DMS114 treated with DMSO at 0.1 percent for 48 hours (cell line): ENCODE measurements around the gene LILRA5.
"Not testable (repeated sequence)": the region's sequence is repeated elsewhere in the genome, so short reads cannot be mapped to it uniquely, and the experiment has no call there.

Experiments
- DNase-seq: peaks from one replicate; lab custom pipeline; 2025; ENCODE audit not compliant: unreplicated experiment; lab: John Stamatoyannopoulos, UW

The LILRA5 gene

DNA sequence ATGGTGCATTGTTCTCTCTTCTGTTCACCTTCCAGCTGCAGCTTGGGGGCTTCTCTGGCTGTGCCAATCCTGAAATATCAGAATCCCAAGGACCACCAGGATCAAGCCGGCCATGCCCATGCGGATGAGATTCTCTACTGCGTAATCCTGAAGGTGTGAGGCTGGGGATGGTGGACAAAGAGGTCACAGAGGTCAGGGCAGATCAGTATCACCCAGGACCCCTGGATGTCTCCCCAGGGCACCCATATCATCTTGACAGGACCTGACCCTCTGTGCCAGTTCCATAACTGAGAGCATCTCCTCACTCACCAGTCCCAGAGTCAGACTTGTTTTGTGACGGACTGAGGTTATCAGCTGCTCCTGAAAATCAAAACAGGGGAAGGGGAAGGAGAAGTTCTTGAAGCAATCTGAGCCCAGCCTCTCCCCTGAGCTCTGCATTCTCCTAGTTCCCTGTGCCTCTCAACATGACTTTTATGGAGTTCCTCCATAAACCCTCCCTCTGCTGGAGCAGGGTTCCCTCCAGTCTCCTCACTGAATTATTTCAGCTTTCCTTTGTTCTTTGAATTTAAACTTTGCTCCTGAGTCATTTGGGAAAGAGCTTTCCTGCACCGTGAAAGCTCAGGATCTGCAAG is 5.5 kb downstream of the LILRA5 start:
- DNase-seq = no peak

DNA sequence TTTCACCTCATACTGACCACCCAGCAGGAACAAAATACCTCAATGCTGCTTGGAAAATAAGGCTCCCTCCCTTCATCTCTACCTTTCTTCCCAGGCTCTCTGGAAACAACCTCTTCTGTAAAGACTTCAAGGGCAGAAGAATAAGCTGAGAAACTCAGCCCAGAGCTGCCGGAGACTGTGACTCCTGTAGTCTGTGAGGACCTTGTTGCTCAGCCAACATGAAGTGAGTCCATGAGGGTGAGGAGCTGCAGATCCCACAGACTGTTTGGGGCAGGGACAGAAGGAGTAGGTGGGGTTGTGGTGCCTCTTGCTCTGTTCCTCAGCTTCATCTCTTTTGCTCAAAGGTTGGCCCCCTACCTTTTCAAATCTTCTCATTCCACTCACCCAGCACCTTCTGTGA is 7.8 kb downstream of the LILRA5 start:
- no peak for DNase-seq

DNA sequence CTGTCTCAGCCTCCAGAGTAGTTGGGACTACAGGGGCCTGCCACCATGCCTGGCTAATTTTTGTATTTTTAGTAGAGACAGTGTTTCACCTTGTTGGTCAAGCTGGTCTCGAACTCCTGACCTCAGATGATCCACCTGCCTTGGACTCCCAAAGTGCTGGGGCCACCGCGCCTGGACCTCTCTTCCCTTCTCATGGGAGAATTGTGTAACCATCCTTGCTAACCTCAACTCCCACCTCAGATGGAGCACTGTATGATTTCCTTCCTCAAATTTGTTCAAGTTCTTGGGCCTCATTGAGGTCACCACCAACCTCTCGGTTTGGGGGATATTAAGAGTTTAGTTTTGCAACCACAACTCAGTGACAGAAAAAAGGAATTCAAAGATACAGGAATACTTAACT is 10.7 kb downstream of the LILRA5 start:
- DNase-seq = no peak

DNA sequence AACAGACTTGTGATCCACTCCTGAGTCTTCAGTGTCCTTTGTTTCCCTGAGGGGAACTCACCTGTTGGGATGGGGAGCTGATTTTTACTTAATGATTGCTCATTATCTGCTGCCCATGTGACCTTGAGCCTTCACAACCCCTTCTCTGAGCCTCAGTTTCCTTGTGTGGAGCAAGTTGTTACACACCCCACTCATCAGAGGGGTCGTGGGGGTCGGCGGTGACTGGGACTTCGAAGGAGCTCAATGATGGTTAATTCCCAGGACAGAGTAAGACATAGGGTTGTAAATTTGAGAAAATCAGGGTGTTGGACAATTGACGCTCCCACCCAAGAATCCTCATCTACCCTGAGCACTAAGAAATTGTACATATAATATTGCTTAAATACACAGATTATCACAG is 13.5 kb downstream of the LILRA5 start:
- no peak for DNase-seq

DNA sequence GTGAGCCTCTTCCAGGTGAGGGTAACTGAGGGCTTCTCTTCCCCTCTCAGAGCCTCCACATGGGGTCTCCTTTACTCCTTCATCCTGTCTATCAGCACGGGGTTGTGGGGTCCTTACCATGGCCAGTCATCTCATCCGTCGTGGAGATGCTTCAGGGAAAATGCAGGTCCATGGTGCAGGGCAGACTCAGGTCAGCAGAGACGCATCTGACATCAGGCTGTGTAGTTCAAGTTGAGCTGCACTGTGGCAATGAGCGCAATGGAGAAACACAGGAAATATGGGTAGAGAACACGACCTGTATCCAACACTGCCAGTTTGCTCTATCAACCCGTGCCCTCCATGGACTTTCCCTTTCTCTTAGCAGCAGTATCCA is 13.9 kb downstream of the LILRA5 start:
- DNase-seq = no peak

DNA sequence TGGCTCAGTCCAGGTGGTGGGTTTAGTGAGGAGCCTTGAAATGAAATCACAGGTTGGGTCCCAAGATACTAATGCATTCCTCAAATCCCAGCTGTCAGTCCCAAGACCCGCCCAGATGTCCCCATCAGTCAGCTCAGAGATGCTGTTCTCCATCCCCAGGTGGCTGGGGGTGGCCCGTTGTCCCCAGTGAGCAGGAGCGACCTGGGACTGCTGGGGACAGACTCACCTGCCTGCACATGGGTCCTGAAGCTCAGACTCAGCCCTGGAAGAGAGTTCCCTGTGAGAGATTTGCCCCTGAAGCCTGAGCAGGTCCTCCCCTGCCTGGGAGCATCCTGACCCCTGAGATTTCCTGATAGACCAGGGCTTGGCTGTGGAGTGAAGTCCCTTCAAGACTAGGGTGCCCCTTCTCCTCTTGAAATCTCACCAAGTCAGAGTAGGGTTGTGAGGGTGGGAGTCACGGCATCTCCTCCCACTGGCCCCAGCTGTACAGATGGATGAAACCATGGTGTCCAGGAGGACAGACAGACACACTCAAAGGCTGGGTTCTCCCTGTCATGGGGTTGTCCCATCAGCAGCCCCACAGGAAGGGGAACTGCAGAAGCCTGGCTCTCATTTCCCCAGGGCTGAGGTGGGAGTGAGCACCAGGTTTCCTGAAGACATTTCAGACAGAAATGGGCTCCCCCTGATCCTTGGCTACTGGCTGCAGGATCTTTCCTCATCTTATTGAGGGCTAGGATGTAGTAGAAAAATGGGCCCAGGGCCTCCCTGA is 14.4 kb downstream of the LILRA5 start:
- no peak for DNase-seq

DNA sequence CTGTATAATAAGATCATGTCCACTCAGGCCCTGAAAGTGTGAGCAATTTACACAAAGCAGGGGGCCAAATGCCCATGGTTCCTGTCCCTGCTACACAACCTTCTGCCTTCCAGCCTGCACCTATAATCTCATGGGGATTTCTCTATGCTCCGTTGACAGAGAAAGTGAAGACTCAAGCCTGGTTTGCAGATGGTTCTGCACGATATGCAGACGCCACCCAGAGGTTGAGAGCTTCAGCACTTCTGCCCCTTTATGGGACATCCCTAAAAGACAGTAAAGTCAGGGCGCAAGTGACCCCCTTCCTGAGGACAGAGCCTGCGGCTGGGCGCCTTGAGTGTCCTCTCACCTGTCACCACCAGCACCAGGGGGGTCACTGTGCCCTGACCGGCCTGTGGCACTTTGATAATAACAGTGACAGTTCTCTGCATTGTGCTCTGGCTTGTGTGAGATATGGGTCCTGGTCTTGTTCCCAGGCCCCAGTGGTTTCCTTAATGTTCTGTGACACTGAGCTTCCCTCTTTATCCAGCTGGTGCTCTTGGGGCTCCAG is 15.1 kb downstream of the LILRA5 start:
- DNase-seq = no peak

DNA sequence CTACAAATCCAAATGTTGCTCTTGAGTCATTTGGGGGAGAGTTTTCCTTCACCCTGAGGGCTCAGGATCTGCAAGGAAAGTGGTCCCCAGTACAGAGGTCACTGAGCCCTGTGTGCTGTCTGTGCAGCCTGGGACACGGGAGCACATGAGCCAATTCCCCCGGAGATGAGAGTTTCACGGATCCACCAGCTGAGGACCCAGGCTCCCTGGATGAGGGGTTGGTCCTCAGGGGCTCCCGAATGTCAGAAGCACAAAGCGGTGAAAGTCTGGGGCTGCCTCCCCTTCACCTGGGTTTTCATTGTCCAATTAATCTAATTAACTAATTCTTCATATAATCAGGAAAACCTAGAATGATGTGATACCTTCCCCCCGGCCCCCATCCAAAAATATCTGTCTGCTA is 18.4 kb downstream of the LILRA5 start:
- DNase-seq = no peak

DNA sequence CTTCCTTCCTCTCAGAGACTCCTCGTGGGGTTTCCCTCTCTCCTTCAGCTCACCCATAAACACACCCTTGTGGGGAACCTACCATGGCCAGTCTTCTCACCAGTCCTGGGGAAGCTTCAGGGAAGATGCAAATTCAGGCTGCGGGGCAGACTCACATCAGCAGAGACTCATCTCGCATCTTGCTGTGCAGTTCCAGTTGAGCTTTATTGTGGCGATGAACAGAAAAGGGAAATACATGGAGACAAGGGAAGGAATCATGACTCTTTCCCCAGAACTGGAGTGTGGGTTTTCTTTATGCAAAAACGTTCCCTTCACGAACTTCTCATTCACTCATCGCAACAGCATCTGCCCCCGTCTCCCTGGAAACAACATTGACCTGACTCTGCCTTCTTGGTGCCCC is 23.8 kb downstream of the LILRA5 start:
- DNase-seq = not testable (repeated sequence)

DNA sequence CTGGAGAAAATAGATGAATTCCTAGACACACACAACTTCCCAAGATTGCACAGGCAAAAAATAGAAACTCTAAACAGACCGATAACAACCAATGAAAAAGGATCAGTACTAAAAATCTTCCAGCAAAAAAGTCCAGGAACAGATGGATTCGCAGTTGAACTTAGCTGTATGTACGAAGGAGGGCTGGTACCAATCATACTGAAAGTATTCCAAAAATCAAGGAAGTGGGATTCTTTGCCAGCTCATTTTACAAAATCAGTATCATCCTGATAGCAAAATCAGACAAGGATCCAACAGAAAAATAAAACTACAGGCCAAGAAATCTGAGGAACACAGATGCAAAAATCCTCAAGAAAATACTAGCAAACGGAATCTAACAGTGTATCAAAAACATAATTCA is 25.5 kb downstream of the LILRA5 start:
- no peak for DNase-seq

DNA sequence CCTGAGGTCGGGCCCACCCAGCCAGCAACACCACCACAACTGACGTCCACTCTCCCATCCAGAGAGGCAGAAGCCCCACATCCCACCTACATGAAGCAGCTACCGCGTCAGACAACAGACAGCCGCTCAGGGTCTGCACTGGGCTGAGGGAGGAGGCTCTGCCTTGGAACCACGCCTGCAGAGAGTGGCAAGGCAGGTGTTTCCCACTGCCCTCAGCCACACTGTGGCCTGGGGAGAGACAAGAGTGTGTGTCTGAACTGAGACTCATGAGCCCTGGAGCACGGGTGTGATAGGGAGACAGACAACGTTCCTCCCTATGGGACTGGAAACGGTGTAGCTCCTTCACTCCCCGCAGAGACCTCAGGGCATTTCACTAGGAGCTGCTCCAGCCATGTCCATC is 26.7 kb downstream of the LILRA5 start:
- not testable (repeated sequence) for DNase-seq

DNA sequence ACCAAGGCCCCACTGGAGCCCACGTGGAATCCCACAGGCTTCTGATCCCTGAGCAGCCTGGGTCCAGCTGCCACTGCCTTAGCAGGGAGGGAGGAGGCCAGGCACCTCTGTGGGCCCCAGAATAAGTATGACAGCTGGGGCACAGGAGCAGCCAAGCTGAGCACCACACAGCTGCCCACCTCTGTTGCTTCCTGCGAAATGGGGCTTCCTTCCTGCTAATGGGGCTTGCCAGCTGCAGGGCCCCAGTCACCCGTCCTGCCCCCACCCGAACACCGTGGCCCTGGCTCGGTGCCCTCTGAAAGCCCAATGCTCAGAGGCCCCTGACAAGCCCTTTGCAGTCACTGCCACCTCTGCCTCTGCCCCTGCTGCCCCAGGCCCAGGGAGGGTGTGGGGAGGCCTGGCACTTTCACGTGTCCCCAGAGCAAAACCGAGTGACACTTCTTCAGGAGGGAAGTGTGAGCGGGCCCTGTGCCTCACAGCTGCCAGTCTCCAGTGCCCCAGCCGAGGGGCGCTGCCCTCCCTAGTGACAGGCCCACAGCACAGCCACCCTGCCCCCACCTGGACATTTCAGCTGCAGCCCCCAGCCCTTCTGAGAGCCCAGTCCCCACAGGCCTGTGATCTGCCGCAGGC is 27.4 kb downstream of the LILRA5 start:
- DNase-seq = not testable (repeated sequence)

DNA sequence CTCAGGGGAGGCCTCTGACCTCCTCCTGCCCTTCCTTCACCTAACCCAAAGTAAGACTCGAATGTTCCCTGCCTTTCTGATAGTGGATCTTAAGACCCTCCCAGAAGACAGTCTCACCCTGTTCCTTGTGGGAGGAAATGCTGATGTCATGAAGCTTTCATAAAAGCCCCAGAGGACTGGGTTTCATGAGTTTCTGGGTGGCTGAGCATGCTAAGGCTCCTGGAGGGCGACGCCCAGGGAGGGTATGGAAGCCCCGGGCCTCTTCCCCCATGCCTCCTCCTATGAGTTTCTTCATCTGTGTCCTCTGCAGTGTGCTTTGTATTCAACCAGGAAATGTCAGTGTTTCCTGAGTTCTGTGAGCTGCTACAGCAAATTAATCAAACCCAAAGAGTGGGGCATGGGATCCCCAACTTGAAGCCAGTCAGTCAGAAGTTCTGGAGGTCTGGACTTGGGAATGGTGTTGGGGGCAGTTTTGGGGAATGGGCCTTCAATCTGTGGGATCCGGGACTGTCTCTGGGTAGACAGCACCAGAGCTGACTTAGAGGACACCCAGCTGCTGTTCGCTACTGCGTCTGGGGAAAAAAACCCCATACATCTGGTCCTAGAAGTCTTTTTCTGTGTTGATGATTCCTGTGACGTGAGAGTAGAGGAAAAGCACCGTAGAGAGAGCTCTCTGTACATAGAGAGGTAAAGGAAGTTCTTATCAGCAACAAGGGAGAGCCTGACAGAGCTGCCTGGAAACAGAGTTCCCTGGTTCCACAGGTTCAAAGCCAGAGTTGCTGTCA is 30.1 kb downstream of the LILRA5 start:
- DNase-seq = no peak

DNA sequence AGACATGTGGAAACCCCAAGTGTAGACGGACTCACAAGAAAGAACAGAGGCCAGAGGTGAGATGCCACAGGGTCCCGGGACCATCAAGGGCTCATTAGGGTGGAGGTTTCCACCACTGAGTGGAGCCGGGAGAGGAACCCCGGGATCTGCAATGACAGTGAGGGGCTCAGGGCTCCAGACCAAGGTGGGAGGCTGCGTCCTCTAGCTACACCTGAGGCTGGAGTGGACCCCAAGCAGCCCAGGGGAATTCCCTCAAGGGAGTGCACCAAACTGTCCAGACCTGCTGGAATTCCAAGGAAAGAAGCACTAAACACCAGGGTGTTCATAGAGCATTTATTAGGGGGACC is 31.3 kb downstream of the LILRA5 start:
- DNase-seq = not testable (repeated sequence)

DNA sequence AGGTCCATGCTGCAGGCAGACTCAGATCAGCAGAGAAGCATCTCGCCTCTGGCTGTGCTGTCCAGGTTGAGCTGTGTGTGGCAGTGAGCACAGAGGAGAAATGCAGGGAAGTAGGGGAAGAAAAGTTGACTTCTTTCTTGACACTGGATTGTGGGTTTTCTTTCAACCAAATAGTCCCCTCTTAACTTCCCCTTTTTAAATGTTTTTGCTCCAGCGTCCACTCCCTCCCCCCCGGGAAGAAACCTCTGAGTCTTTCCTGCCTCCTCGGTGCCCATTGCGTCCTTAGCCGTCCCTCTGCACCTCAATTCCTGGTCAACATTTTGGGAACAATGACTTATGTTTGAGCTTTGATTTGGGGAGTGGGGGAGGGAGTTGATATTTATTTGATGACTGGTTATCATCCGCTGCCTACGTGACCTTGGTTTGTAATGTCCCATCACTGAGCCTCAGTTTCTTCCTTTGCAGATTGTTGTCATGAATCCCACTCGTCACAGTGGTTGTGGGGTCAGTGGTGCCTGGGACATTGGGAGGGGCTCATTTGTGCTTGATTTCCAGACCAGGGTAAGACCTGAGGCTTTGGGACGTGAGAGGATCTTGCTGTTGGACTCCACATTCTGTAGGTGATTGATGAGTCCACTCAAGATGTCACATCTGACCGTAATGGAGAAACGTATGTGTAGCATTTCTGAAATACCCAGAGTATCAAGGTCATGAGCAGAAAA is 31.8 kb downstream of the LILRA5 start, which contains the start of gene LILRB2:
Gene LILRB2 (minus strand): TSS at position 104 of the 722 bp plus-strand sequence. CDS start 614 bp downstream, outside the sequence.
- no peak for DNase-seq

DNA sequence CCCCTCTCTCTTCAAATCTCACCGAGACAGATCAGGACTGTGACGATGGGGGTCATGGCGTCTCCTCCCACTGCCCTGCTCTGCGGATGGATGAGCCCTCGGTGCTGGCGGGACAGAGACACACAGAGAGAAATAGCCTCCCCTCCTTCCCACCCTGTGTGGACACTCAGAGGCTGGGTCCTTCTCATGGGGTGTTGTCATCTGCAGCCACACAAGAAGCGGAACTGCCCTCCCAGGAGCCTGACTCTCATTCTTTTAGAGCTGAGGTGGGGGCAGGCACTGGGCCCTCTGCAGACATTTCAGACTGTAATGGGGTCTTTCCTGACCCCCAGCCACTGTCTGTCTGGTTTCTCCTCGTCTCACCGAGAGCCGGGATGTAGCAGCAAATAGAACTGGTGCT is 32.5 kb downstream of the LILRA5 start:
- not testable (repeated sequence) for DNase-seq

DNA sequence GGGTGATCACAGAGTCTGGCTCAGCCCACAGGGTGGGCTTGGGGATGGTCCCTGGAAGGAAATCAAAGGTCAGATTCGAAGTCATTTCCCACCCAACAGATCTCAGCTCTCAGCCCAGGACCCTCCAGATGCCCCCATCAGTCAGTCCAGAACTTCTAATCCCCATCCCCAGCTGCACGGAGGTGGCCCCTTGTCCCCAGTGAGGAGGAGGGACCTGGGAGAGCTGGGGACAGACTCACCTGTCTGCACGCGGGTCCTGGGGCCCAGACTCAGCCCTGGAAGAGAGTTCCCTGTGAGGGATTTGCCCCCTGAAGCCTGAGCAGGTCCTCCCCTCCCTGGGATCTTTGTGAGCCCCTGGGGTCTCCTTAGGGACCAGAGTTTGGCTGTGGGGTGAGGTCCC is 32.9 kb downstream of the LILRA5 start:
- not testable (repeated sequence) for DNase-seq

DNA sequence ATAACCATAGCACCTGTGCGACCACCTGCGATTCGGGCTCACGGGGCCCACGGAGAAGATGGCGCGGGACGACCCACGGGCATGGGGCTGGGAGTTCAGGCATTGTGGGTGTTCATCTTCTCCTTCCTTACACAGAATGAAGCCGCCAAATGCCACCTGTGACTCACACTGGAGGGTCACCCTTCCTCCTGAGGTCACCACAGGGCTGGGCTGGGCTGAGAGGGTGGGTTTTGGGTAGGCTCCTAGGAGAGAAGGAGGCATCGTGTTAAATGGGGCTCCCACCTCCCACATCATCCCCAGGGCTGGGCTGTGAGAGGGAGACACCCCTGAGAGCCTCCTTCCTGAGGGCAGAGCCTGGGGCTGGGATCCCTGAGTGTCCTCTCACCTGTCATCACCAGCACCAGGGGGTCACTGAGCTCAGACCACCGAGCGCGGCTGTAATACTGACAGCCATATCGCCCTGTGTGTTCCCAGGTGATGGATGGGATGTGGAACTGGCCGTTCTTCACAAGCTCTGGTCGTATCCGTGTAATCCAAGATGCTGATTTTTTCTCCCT is 33.5 kb downstream of the LILRA5 start:
- no peak for DNase-seq

DNA sequence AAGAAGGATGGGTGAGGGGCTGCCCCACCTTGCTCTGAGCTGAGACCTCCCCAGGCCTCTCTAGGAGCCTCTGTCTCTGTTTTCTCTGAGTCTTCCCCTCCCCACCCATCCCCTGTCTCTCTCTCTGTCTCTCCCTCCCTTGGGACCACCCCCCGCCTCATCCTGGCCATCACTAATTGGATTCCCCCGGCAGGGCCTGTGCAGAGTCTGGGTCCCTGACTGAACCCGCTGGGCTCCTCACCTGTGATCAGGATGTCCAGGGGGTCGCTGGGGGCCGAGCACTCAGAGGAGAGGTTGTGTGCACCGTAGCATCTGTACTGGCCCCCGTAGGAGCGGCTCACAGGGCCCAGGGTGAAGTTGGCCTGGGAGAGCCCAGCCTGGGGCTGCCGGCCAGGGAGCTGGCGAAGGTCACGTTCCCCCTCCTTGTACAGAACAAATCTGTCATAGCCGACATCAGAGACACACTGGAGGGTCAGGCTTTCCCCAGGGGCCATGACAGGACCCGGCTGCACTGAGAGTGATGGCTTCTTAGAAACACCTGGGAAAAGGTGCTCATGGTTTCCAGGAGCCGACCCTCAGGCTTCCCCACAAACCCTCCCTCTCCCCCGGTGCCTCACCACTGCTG is 34.3 kb downstream of the LILRA5 start:
- DNase-seq = not testable (repeated sequence)

DNA sequence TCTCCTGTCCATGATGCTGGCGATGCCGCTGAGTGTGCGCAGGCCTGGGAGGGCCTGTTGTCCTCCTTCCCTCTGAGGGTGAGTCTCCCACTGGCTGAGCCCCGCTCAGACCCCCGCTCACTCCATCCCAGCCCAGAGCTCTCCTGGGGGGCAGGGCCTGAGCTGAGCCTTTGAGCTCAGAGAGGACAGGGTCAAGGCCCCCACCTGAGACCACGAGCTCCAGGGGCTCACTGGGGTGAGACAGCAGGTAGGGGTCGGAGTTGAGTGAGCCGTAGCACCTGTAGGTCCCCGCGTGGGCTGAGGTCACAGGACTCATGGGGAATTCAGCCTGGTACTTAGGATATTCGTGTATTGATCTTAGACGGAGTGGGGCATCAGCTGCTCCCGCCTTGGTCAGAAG is 34.9 kb downstream of the LILRA5 start:
- DNase-seq = not testable (repeated sequence)
